ENCODE results near the gene METTL14.

The METTL14 gene

GRCh38 chr4:118683513-118683912 is 1.7 kb upstream of the METTL14 start:
- TF ChIP-seq ZFX (IDR thresholded peaks at IDR 0.05; ENCODE audit: borderline replicate concordance): no peak

DNA sequence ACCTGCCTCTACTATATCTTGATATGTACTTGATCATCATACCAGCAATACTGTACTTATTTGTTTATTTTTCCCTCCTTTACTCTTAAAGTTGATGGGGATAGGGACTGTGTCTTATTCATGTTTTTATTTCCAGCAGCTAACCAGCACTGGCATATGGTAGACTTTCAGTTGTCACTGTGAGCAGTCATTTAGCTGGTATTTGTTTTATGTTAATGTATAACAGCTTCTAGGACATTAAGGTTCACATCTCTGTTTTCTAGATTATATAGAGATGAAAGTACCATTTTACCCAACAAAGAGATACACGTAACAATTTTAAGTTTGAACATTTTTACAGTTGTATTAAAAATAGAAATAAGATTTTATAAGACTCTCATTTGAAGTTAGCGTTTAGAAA is 17.9 kb downstream of the METTL14 start:
- TF ChIP-seq, protein P1, sequence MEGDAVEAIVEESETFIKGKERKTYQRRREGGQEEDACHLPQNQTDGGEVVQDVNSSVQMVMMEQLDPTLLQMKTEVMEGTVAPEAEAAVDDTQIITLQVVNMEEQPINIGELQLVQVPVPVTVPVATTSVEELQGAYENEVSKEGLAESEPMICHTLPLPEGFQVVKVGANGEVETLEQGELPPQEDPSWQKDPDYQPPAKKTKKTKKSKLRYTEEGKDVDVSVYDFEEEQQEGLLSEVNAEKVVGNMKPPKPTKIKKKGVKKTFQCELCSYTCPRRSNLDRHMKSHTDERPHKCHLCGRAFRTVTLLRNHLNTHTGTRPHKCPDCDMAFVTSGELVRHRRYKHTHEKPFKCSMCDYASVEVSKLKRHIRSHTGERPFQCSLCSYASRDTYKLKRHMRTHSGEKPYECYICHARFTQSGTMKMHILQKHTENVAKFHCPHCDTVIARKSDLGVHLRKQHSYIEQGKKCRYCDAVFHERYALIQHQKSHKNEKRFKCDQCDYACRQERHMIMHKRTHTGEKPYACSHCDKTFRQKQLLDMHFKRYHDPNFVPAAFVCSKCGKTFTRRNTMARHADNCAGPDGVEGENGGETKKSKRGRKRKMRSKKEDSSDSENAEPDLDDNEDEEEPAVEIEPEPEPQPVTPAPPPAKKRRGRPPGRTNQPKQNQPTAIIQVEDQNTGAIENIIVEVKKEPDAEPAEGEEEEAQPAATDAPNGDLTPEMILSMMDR (IDR thresholded peaks at IDR 0.05): no peak
- no peak for TF ChIP-seq ZFX (IDR thresholded peaks at IDR 0.05; ENCODE audit: borderline replicate concordance)
- H3K27ac ChIP-seq: no peak overlapping the region

More at GRCh38 chr4:118683513-118683912, 1.7 kb upstream of the METTL14 start:
- H3K27ac ChIP-seq: no peak overlapping the region

GRCh38 chr4:118711052-118711451 is 25.9 kb downstream of the METTL14 start:
- no peak overlapping the region for H3K27ac ChIP-seq
- TF ChIP-seq, protein P1 (IDR thresholded peaks at IDR 0.05): no peak
- TF ChIP-seq ZFX (IDR thresholded peaks at IDR 0.05; ENCODE audit: borderline replicate concordance): no peak

DNA sequence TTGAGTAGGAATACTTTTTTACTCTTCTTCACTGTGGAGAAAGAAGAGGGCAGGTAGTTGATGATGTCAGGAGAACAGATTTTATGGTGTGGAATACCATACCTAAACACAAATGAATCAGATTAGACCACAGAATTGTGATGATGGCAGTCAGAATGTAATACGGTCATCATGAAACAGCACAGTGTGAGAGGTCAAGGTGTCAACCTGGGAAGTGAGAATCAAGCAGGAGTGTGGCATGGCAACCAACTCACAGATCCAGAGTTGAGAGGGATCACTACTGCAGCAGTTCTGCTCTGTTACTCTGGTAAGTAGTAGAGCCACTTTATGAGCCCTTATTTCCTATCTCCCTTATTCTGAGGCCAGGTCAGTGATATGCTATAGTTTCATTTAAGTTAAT is 27.7 kb downstream of the METTL14 start:
- H3K27ac ChIP-seq: no peak overlapping the region
- TF ChIP-seq ZFX (IDR thresholded peaks at IDR 0.05; ENCODE audit: borderline replicate concordance): no peak

GRCh38 chr4:118714682-118715081 is 29.5 kb downstream of the METTL14 start:
- no peak overlapping the region for H3K27ac ChIP-seq

GRCh38 chr4:118716304-118716703 is 31.1 kb downstream of the METTL14 start:
- H3K27ac ChIP-seq: no peak overlapping the region
- TF ChIP-seq, protein P1 (IDR thresholded peaks at IDR 0.05): no peak
- no peak for TF ChIP-seq ZFX (IDR thresholded peaks at IDR 0.05; ENCODE audit: borderline replicate concordance)

More at GRCh38 chr4:118714682-118715081, 29.5 kb downstream of the METTL14 start:
- no peak for TF ChIP-seq ZFX (IDR thresholded peaks at IDR 0.05; ENCODE audit: borderline replicate concordance)
- TF ChIP-seq, protein P1 (IDR thresholded peaks at IDR 0.05): no peak

DNA sequence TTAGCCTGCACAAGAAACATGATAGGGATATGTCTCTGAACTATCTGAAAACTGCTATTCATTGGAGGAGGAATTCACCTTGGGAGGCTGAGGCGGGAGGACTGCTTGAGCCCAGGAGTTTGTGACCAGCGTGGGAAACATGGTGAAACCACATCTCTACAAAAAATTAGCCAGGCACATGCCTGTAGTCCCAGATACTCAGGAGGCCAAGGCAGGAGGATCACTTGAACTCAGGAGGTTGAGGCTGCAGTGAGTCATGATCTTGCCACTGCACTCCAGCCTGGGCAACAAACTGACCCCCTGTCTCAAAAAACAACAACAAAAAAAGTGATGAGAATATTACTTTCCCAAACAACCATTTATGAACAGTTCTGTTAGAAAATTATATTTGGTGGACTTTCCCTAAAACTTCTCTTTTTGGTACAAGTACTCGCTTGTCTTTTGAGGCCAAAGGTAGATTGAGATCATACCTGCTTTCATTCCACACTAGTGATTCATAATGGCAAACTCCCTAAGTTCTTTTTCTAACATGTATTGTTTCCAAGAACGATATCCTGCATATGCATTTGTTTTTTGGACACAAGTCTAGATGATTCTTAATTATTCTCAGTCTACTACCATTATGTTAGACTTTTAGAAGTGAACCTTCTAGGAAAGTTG is 33.4 kb downstream of the METTL14 start:
- H3K27ac ChIP-seq: no peak overlapping the region
- no peak for TF ChIP-seq ZFX (IDR thresholded peaks at IDR 0.05; ENCODE audit: borderline replicate concordance)
- TF ChIP-seq, protein P1 (IDR thresholded peaks at IDR 0.05): no peak

DNA sequence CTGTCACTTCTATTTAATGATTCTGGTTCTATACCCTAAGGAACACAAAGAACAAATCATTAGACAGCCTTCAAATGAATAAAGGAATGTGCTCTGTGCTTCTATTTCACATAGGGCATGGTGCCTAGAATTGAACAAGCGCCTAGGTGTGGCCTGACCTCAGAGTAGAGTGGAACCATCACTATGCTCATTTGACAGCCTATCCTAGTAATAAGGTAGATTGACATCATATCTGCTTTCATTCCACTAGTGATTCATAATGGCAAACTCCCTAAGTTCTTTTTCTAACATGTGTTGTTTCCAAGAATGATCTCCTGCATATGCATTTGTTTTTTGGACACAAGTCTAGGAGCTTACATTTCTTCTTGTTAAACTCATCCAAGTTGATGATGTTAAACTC is 36.6 kb downstream of the METTL14 start:
- no peak for TF ChIP-seq ZFX (IDR thresholded peaks at IDR 0.05; ENCODE audit: borderline replicate concordance)
- TF ChIP-seq, protein P1 (IDR thresholded peaks at IDR 0.05): no peak

More for the DNA sequence above, 36.6 kb downstream of the METTL14 start:
- H3K27ac ChIP-seq: no peak overlapping the region
